ENCODE measurements around the gene PTEN.

GRCh38 chr10:87844837-87845623, 18.4 kb upstream of the PTEN start:
- TF ChIP-seq ZNF239 (tag by site-specific recombination; IDR thresholded peaks at IDR 0.05) (no peak), GLI4 (tag by site-specific recombination; IDR thresholded peaks at IDR 0.05) (no peak), ZBTB48 (tag by site-specific recombination; IDR thresholded peaks at IDR 0.05) (no peak), ZNF114 (tag by site-specific recombination; IDR thresholded peaks at IDR 0.05) (no peak), ZNF660 (tag by site-specific recombination; IDR thresholded peaks at IDR 0.05) (0 out of 2 replicates have a peak, but pooled peaks have one; percentile 49), ZNF658 (tag by site-specific recombination; IDR thresholded peaks at IDR 0.05) (no peak), ZNF121 (tag by site-specific recombination; IDR thresholded peaks at IDR 0.05) (no peak), ZFP37 (tag by site-specific recombination; IDR thresholded peaks at IDR 0.05) (no peak)
- TF ChIP-seq, protein P1, sequence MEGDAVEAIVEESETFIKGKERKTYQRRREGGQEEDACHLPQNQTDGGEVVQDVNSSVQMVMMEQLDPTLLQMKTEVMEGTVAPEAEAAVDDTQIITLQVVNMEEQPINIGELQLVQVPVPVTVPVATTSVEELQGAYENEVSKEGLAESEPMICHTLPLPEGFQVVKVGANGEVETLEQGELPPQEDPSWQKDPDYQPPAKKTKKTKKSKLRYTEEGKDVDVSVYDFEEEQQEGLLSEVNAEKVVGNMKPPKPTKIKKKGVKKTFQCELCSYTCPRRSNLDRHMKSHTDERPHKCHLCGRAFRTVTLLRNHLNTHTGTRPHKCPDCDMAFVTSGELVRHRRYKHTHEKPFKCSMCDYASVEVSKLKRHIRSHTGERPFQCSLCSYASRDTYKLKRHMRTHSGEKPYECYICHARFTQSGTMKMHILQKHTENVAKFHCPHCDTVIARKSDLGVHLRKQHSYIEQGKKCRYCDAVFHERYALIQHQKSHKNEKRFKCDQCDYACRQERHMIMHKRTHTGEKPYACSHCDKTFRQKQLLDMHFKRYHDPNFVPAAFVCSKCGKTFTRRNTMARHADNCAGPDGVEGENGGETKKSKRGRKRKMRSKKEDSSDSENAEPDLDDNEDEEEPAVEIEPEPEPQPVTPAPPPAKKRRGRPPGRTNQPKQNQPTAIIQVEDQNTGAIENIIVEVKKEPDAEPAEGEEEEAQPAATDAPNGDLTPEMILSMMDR (tag by site-specific recombination; IDR thresholded peaks at IDR 0.05) = no peak

All from HEK293 (cell line).